Activated CD8-positive, alpha-beta T cell treated with anti-CD3 and anti-CD28 coated beads, Interleukin-2, amount 10 ng/mL, durations not matched to agents 7 days and 5 days (primary cell): ENCODE data around the gene PPP3CA. TPM values are rescaled to one million over a fixed set of nuclear protein-coding genes. Genes with fewer than 3 reads are reported as not detected.
"Not testable (repeated sequence)": the region's sequence is repeated elsewhere in the genome, so short reads cannot be mapped to it uniquely, and the experiment has no call there.

ENCODE experiments used
- ATAC-seq: fragments of 150-1000 bp; cut with Tn5 transposase; one replicate; pipeline ENCODE4 v1.10.0; 2021; ENCODE audit warnings: moderate library complexity
- CTCF ChIA-PET: fragments of 350-600 bp; sonication (Branson Sonifier 250); formaldehyde crosslinking; loops from one replicate; lab custom pipeline; 2021; ENCODE audit warnings: antibody characterized with exemption; lab: Charles Lee
- POLR2A ChIA-PET: fragments of 350-600 bp; sonication (Branson Sonifier 250); formaldehyde crosslinking; loops from one replicate; lab custom pipeline; 2021; ENCODE audit warnings: antibody characterized with exemption; lab: Charles Lee
- DNase-seq: peaks from one replicate; pipeline ENCODE4 v3.0.0-alpha.2; 2020
- H3K27ac Mint-ChIP-seq: one replicate; pipeline ENCODE4 v1.8.0; 2021; ENCODE audit warnings: mild to moderate bottlenecking, mixed read lengths
- H3K27me3 Mint-ChIP-seq: one replicate; pipeline ENCODE4 v1.8.0; 2021; ENCODE audit warnings: low read depth, mixed read lengths
- H3K36me3 Mint-ChIP-seq: one replicate; pipeline ENCODE4 v1.8.0; 2021; ENCODE audit warnings: low read depth, mixed read lengths
- H3K4me1 Mint-ChIP-seq: one replicate; pipeline ENCODE4 v1.8.0; 2021; ENCODE audit warnings: low read depth, mixed read lengths
- H3K4me3 Mint-ChIP-seq: one replicate; pipeline ENCODE4 v1.8.0; 2021; ENCODE audit warnings: mild to moderate bottlenecking, mixed read lengths
- H3K9me3 Mint-ChIP-seq: one replicate; pipeline ENCODE4 v1.8.0; 2022; ENCODE audit warnings: mixed read lengths; ENCODE audit not compliant: insufficient read depth
- total RNA-seq, 2 experiments: library from RNA; stranded (reverse); gene quantifications; one replicate each; pipeline ENCODE4 v1.2.3, GENCODE V29; 2021

Gene PPP3CA
- total RNA-seq, 2 experiments from 2014 or later: 28.6 to 29.0 TPM

DNA sequence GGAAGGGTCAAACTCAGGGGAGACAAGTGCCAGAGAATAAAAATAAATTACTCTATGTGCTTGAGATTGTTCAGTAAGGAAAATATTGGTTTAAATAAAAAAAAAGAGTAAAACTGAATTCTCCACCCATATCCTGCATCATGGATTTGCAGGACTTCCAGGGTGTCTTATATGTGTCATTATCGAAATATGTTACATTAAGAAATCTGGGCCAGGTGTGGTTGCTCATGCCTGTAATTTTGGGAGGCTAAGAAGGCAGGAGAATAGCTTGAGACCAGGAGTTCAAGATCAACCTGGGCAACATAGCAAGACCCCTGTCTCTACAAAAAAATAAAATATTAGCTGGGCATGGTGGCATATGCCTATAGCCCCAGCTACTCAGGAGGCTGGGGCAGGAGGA is 104.9 kb downstream of the PPP3CA start:
- ChIA-PET POLR2A (no interaction called here), CTCF (no interaction called here)
- Mint-ChIP-seq H3K36me3 (no peaks in the 10 kb centered on the region), H3K4me1 (no peaks in the 10 kb centered on the region), H3K4me3 (no peak overlapping the region), H3K27ac (no peak overlapping the region), H3K27me3 (no peaks in the 10 kb centered on the region), H3K9me3 (no peaks in the 10 kb centered on the region)
- DNase-seq (no peak), ATAC-seq (no peak)

DNA sequence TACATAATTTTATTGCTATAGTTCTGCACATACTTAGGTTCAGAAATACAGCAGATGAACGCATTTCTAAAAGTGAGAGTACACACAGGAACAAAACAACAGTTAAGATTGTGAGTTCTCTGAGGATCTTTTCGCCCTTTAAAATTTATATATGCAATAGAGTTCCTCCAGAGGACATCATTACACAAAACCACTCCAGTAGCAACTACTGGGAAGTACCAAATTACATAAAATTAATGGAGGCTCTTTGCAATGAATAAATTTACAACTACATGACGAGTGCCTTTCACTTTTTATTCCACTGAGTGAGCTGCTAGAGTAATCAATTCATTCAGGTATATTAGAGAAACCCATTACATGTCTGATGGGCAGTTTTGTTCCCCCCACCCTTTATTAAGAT is 107.2 kb downstream of the PPP3CA start:
- Mint-ChIP-seq H3K36me3 (no peaks in the 10 kb centered on the region), H3K4me3 (no peak overlapping the region), H3K27me3 (no peaks in the 10 kb centered on the region), H3K4me1 (no peaks in the 10 kb centered on the region), H3K9me3 (no peaks in the 10 kb centered on the region), H3K27ac (no peak overlapping the region)
- DNase-seq (no peak), ATAC-seq (no peak)
- ChIA-PET POLR2A (no interaction called here), CTCF (no interaction called here)

- DNase-seq (no peak), ATAC-seq (no peak)
- no peak overlapping the region for H3K27ac Mint-ChIP-seq
- H3K36me3 Mint-ChIP-seq: no peaks in the 10 kb centered on the region
- H3K27me3 Mint-ChIP-seq: no peaks in the 10 kb centered on the region
- CTCF ChIA-PET: no interaction called here
- H3K9me3 Mint-ChIP-seq: no peaks in the 10 kb centered on the region
- POLR2A ChIA-PET: no interaction called here
- H3K4me1 Mint-ChIP-seq: no peaks in the 10 kb centered on the region
- no peak overlapping the region for H3K4me3 Mint-ChIP-seq
These were observed 107.7 kb downstream of the PPP3CA start for GRCh38 chr4:101239665-101240064.

GRCh38 chr4:101238706-101239105 is 108.6 kb downstream of the PPP3CA start:
- no peaks in the 10 kb centered on the region for H3K4me1 Mint-ChIP-seq

GRCh38 chr4:101237773-101238172 is 109.6 kb downstream of the PPP3CA start:
- POLR2A ChIA-PET: no interaction called here

More at GRCh38 chr4:101238706-101239105, 108.6 kb downstream of the PPP3CA start:
- H3K36me3 Mint-ChIP-seq: no peaks in the 10 kb centered on the region
- ChIA-PET CTCF (no interaction called here), POLR2A (no interaction called here)
- H3K4me3 Mint-ChIP-seq: no peak overlapping the region
- ATAC-seq (no peak), DNase-seq (no peak)
- no peaks in the 10 kb centered on the region for H3K9me3 Mint-ChIP-seq
- H3K27ac Mint-ChIP-seq: no peak overlapping the region
- no peaks in the 10 kb centered on the region for H3K27me3 Mint-ChIP-seq

DNA sequence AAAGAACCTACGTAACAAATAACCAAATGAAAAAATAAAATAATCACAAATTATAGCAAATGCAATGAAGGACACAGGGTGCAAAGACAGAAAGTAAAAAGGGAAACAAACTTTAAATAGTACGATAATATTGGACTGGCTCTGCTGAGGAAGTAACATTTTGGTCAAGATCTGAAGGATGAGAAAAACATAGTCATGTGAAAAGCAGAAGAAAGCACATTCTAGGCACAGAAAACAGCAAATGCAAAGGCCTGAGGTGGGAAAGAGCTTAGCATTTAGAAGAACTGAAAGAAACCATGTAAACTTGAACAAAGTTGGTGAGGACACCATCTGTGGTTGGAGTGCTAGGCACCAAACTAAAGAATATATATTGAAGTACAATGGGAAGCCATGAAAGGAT is 111.2 kb downstream of the PPP3CA start:
- Mint-ChIP-seq H3K36me3 (no peaks in the 10 kb centered on the region), H3K4me3 (no peak overlapping the region), H3K4me1 (no peaks in the 10 kb centered on the region), H3K27me3 (no peaks in the 10 kb centered on the region), H3K9me3 (no peaks in the 10 kb centered on the region), H3K27ac (no peak overlapping the region)
- DNase-seq: no peak
- ChIA-PET CTCF (interaction anchor here (0.6 kb wide), 1 partner anchor 313 kb away, joined by 3 read pairs; no protein-coding TSS in a partner anchor), POLR2A (no interaction called here)
- ATAC-seq: no peak

More at GRCh38 chr4:101237773-101238172, 109.6 kb downstream of the PPP3CA start:
- no peak overlapping the region for H3K4me3 Mint-ChIP-seq
- H3K9me3 Mint-ChIP-seq: no peaks in the 10 kb centered on the region
- ATAC-seq (no peak), DNase-seq (no peak)
- no peaks in the 10 kb centered on the region for H3K4me1 Mint-ChIP-seq
- no peak overlapping the region for H3K27ac Mint-ChIP-seq
- no peaks in the 10 kb centered on the region for H3K36me3 Mint-ChIP-seq
- CTCF ChIA-PET: interaction anchor here (1.3 kb wide), 1 partner anchor 18 kb away, joined by 3 read pairs; no protein-coding TSS in a partner anchor
- no peaks in the 10 kb centered on the region for H3K27me3 Mint-ChIP-seq

DNA sequence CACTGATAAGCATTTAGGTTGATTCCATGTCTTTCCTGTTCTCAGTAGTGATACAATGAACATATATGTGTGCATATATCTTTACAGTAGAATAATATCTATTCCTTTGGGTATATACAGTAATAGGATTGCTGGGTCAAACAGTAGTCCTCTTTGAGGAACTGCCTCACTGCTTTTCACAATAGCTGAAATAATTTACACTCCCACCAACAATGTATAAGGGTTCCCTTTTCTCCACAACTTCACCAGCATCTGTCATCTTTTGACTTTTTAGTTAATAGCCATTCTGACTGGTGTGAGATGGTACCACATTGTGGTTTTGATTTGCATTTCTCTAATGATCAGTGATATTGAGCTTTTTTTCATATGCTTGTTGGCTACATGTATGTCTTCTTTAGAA is 113.2 kb downstream of the PPP3CA start:
- H3K27me3 Mint-ChIP-seq, CTCF ChIA-PET, H3K36me3 Mint-ChIP-seq, H3K9me3 Mint-ChIP-seq, ATAC-seq, H3K27ac Mint-ChIP-seq, H3K4me3 Mint-ChIP-seq, H3K4me1 Mint-ChIP-seq, DNase-seq, POLR2A ChIA-PET: not testable (repeated sequence)

DNA sequence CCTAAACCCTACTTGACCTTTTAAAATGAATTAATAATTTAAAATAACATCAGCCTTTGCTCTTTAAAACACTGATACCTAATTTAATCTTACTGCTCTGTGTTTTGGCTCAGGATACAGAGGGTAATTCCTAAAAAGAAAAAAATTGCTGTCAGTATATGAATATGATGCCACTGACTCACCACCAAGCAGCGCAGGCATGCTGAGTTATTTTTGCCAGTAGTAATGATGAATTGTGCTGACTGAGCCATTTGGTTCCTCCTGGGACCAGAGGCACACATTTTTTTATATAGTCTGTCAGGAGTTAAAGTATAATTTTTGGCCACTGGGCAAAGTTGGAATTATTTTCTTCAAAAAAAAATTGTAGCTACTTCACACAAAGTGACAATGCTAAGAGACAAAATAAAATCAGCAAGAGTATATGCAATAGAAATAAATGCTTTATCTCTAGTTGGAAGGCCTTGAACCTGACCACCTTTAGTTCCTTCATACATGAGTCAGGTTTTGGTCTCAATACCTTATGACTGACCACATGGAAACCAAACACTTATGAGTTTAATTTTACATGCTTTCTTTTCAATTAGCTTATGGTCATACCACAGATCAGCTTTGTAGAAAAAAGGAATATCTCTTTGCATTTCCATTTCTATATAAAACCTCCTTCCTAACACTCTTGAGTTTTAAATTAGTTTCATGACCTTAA is 115.1 kb downstream of the PPP3CA start:
- ATAC-seq (no peak), DNase-seq (no peak)
- Mint-ChIP-seq H3K4me3 (no peak overlapping the region), H3K4me1 (no peaks in the 10 kb centered on the region), H3K9me3 (peaks cover 4% of the 10 kb centered on the region), H3K36me3 (peaks cover 3% of the 10 kb centered on the region), H3K27me3 (no peaks in the 10 kb centered on the region), H3K27ac (no peak overlapping the region)
- POLR2A ChIA-PET: no interaction called here
- CTCF ChIA-PET: no interaction called here

- peaks cover 3% of the 10 kb centered on the region for H3K36me3 Mint-ChIP-seq
- H3K27ac Mint-ChIP-seq: no peak overlapping the region
- DNase-seq (no peak), ATAC-seq (no peak)
- H3K27me3 Mint-ChIP-seq: no peaks in the 10 kb centered on the region
- POLR2A ChIA-PET: no interaction called here
- peaks cover 4% of the 10 kb centered on the region for H3K9me3 Mint-ChIP-seq
- no peaks in the 10 kb centered on the region for H3K4me1 Mint-ChIP-seq
- no peak overlapping the region for H3K4me3 Mint-ChIP-seq
- CTCF ChIA-PET: no interaction called here
These were observed 116.4 kb downstream of the PPP3CA start for GRCh38 chr4:101230801-101231426.

DNA sequence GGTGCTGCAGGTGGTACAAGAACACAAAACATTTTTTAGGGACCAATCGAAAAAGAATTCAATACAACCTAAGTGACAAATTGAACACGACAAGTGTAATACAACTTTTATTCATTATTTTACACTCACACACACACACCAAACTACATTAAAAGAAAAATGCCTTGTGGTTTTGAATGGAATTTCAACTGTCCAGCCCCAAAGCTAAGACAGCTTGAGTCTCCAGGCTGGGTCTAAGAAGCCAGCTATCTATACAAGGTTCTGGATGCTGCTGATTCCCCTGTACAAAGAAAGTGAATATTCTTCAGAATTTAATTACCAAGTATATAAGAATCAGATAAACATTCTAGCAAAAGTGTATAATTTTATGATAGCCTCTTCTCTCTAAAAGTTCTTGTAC is 118.2 kb downstream of the PPP3CA start:
- Mint-ChIP-seq H3K27ac (no peak overlapping the region), H3K4me3 (no peak overlapping the region), H3K9me3 (peaks cover 4% of the 10 kb centered on the region), H3K27me3 (no peaks in the 10 kb centered on the region), H3K4me1 (peaks cover 9% of the 10 kb centered on the region), H3K36me3 (peaks cover 3% of the 10 kb centered on the region)
- DNase-seq: no peak
- CTCF ChIA-PET: no interaction called here
- POLR2A ChIA-PET: no interaction called here
- no peak for ATAC-seq

GRCh38 chr4:101227715-101228114 is 119.6 kb downstream of the PPP3CA start:
- H3K27me3 Mint-ChIP-seq: no peaks in the 10 kb centered on the region
- H3K27ac Mint-ChIP-seq: no peak overlapping the region
- ChIA-PET POLR2A (no interaction called here), CTCF (no interaction called here)
- H3K9me3 Mint-ChIP-seq: peaks cover 4% of the 10 kb centered on the region
- peaks cover 3% of the 10 kb centered on the region for H3K36me3 Mint-ChIP-seq
- ATAC-seq (no peak), DNase-seq (no peak)
- H3K4me3 Mint-ChIP-seq: no peak overlapping the region
- H3K4me1 Mint-ChIP-seq: peaks cover 10% of the 10 kb centered on the region

- peaks cover 4% of the 10 kb centered on the region for H3K9me3 Mint-ChIP-seq
- peaks cover 3% of the 10 kb centered on the region for H3K36me3 Mint-ChIP-seq
- H3K27me3 Mint-ChIP-seq: no peaks in the 10 kb centered on the region
- no peak overlapping the region for H3K27ac Mint-ChIP-seq
- DNase-seq (no peak), ATAC-seq (no peak)
- no peak overlapping the region for H3K4me3 Mint-ChIP-seq
- POLR2A ChIA-PET: no interaction called here
- peaks cover 10% of the 10 kb centered on the region for H3K4me1 Mint-ChIP-seq
- CTCF ChIA-PET: no interaction called here
These were observed 122.7 kb downstream of the PPP3CA start for GRCh38 chr4:101224358-101225218.
